HG02610 (cell line): Measurements from ENCODE around the gene SND1.
A peak's percentile ranks its signal among the peaks of the same experiment; 100 is the strongest.

Source experiments
- ATAC-seq: cut with Tn5 transposase; IDR thresholded peaks from one replicate; pipeline ENCODE4 v1.9.1; 2021; ENCODE audit warnings: mild to moderate bottlenecking, moderate library complexity; ENCODE audit not compliant: unreplicated experiment

SND1 gene

DNA sequence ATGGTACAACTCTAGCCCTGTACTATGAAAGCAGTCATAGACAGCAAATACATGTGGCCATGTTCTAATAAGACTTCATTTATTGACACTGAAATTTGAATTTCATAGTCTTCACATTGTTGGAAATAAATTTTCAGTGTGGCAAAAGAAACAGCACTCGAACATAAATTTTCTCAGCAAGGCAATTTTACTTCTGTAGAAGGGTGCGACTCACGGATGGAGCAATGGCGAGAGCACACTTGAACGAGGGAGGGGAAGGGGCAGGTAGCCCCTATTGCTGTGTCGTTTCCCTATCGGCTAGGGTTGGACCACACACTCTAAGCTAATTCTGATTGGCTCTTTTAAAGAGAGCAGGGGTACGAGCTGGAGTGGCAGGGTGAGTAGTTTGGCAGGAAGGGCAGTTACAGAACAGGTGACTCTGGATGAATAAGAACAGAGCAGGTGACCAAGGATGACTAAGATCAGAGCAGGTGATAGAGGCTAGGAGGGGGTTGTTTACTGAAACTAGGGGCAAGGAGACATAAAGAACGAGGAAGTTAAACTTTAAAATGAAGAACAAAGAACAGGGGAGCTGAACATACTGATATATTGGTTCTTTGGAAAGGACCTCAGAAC lies 327.2 kb downstream of the SND1 start:
- no peak for ATAC-seq

GRCh38 chr7:127979728-127980126 lies 327.7 kb downstream of the SND1 start:
- no peak for ATAC-seq

- ATAC-seq: no peak
These were observed 328.9 kb downstream of the SND1 start for GRCh38 chr7:127980901-127981300.

DNA sequence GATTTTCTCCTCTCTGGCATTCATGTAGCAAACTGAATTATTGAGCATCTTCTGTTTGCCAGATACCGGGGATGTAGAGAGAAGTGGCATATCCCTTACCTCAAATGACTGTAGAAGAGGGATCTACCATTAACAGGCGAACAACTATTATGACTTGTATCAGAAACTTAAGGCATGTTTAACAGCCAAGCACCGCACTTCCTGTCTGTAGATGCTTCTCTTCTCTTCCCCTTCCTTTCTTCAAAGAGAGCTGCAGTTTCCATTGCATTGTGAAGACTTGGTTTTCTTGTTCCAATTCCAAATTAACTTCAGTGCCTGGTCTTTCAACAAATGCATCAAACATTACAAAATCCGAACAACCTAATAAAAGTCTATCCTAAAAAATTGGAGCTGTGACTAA lies 330.0 kb downstream of the SND1 start:
- no peak for ATAC-seq

DNA sequence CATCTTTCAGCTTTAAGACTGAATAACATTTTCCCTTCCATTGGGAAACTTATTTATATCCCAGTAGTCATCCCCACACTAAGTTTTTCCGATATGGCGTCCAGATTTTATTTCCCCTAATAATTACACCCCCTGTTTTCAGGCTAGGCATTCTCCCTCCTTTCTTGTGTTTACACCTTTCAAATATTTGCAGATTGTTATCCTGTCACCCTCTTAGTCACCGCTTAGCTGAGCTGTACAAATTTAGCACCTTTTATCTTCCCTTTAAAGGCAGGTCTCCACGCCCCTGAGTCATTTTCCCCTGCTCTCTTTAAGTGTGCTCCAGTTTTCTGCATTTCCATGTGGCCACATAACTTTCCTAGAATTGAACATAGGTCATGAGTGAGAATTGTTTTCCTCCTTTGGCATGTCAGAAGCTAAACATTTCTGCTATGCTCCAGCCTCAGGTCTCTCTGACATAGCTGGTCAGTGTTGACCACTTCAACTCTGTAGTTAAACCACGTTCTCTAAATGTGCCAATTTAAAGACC lies 331.9 kb downstream of the SND1 start:
- no peak for ATAC-seq

DNA sequence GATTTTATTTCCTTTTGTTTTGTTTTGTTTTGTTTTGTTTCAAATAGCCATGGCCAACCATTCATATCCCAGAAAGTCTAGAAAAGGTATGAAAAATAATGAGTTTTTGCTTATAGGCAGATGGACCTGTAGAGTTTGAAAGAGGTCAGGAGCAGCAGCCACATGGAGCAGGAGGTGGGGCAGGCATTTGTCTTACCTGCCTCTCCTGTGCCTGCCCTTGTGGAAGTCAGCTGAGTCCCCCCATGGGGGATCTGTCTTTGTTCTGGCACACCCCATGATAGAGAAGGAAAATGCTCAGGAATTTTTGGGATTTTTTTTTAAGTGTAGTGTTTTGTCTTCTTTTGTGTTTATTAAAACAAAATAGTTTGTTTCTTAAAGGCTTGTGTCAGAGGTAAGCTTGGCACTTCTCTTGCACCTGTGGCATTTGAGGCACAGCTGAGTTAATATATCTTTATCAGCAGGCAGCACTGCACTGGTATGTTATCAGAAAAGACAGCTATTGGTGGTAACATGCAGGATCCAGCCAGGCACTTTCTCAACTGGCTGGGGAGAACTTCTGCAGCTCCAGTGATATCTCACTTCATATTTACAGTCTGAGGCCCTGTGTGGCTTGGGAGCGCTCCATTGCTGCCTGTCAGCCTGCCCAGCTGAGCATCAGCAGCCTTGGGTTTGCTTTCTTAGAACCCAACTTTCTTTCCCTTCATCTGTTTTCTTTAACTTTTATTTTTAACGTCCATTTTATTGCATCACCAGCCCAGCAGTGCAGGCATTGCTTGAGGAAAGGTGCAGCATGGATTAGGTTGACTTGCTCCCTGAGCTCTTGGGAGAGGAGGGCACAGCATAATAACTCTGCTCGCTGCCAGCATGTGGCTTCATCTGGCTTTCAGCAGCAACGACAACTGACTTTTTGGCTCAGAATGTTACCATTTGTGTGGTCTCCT lies 334.9 kb downstream of the SND1 start:
- no peak for ATAC-seq

- ATAC-seq: no peak
These were observed 336.8 kb downstream of the SND1 start for GRCh38 chr7:127988751-127989150.

DNA sequence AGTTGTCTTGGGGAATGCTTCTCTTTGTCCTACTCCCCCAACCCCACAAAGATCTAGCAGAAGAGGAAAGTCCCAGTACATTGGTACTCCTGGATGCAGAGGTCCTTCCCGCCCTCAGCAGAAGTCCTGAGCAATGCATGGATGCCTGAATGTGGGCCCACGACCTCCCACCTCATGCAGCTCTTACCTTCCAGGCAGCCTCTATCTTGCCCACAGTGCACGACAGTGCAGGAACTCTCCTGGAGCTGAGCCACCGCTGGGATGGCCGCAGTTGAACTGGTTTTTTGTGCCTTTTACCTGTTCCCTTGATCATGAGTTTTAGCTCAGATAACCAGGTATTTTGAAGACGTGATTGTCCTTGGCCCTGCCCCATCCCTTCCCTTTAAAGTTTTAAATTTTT lies 341.3 kb downstream of the SND1 start:
- no peak for ATAC-seq

- no peak for ATAC-seq
These were observed 342.0 kb downstream of the SND1 start for GRCh38 chr7:127993987-127994386.

- no peak for ATAC-seq
These were observed 343.3 kb downstream of the SND1 start for GRCh38 chr7:127995156-127995880.

DNA sequence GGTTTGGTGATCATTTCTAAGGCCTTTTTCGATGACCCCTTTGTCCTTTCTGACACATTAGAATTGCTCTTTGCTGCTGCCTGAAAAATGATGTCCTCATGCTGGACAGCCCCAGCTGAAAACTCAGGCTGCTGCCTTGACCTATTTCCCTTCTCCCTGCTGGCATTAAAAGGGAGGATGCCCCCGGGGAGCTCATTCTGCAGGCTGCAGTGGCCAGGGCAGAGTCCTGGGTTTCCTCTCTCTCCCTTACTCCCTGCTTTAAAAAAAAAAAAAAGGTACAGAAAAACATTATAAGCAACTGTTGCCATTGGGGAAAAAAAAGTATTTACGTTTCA lies 343.9 kb downstream of the SND1 start:
- no peak for ATAC-seq

GRCh38 chr7:127996253-127997071 lies 344.5 kb downstream of the SND1 start:
- no peak for ATAC-seq

GRCh38 chr7:127997226-127997922 lies 345.4 kb downstream of the SND1 start:
- ATAC-seq: no peak

DNA sequence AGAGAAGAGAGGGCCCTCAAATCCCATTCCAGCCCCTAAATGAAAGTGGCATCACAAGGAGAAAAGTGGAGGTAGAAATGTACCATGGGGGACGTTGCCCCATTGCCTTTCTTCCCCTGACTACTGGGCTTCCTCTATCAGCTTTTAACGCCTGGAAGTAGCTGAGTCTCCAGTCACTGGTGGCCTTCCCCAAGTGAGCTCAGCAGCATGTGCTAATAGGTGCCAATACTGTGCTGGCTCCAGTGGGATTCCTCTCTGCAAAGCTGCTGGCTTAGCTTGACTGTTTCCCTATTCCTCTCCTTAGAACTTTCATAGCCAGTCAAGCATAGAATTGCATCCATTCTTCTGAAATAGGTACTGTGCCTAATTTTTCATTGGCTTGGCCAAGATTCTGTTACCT lies 346.7 kb downstream of the SND1 start:
- ATAC-seq: no peak

GRCh38 chr7:128000048-128000447 lies 348.1 kb downstream of the SND1 start:
- ATAC-seq: no peak

- ATAC-seq: peak; percentile 72
These were observed 348.9 kb downstream of the SND1 start for GRCh38 chr7:128000854-128001265.

DNA sequence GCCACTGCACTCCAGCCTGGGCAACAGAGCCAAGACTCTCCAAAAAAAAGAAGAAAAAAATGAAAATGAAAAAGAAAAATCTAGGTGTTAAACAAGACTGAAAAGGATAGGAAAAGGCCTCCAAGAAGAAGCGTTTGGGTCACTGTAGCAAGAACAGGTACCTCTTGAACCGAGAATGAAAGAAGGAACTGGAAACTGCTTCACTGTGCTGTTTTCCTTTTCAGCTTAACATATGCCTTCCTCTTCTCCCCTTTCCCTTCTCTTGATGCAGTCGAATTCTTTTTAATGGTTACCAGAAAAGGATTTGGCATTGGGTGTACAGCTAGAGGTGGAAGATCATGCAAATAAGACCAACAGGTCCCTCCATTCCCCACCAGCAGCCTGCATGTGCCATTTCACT lies 351.2 kb downstream of the SND1 start:
- ATAC-seq: peak; percentile 48

GRCh38 chr7:128003787-128004186 lies 351.8 kb downstream of the SND1 start:
- no peak for ATAC-seq

DNA sequence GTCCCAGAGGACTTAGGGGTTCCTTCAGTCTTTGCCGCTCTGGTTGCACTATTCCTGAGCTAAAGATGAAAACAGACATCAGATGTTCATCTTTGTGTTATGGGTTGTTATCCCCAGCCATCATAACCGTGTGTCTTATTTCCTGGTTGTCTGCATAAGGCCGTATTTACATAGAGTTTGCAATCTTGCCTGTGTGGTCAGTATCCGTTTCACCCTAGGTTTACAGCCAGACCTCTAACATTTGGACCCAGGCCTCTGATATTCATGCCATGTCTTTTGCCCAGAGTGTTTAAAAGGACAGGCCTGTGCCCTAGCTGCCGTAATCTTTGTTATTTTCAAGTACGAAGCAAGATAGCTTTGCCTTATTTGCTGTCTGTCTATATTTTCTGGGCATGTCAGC lies 352.6 kb downstream of the SND1 start:
- ATAC-seq: no peak

DNA sequence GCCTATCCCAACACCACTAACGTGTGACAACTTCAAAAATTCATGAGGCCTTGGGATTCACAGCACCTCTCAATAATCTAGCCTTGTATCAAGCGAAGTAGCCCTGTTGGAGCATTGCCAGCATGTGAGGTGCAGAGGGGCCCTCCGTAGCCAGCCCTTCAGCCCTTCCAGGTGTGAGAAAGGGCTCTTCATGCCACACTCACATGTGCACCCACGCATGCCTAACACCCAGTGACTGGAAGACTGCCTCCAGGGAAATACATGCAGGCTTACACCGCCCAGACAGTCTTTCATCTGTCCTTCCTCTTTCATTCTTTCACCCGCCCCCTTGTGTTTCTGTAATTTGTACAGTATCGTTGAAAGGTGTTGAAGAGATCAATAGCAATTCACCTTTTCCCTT lies 353.1 kb downstream of the SND1 start:
- no peak for ATAC-seq
